ENCODE results near the gene UNC50. TPM values are rescaled to one million over a fixed set of nuclear protein-coding genes. Genes with fewer than 3 reads are reported as not detected.

The UNC50 gene
- 10 to 100 TPM; 42.1 to 73.4 (median 58.6) TPM for polyA plus RNA-seq

- Mint-ChIP-seq H3K36me3 (peaks cover 10 to 28% (median 17%) of the 10 kb centered on the region in 3 donors), H3K27ac (peak within 1 kb of the TSS; percentile 87 to 97 (median 93)), H3K4me1 (peaks cover 70 to 89% of the 10 kb centered on the region in 2 donors), H3K9me3 (no peaks in the 10 kb centered on the region), H3K4me3 (peak within 1 kb of the TSS; percentile 83 to 95 (median 88)), H3K27me3 (ENCODE audit: low read depth in 3 of 3) (peaks cover 11 to 25% (median 21%) of the 10 kb centered on the region in 3 donors)
- peak; percentile 93 to 94 (median 93) for DNase-seq
These were observed at the start of gene UNC50, which contains the start of gene COA5 for GRCh38 chr2:98608116-98608961. UNC50 (plus strand) TSS chr2:98608589; CDS start chr2:98609760, 1,171 bp downstream. COA5 (minus strand) TSS chr2:98608512; CDS start chr2:98608405, 107 bp downstream.

GRCh38 chr2:98558852-98559530 is 49.4 kb upstream of the UNC50 start:
- Mint-ChIP-seq H3K27ac (peak overlapping the region; percentile 59 to 88 (median 81)), H3K4me1 (peaks cover 52 to 72% of the 10 kb centered on the region in 2 donors), H3K9me3 (no peaks in the 10 kb centered on the region), H3K4me3 (peak overlapping the region; percentile 52 to 69 (median 67)), H3K27me3 (ENCODE audit: low read depth in 3 of 3) (peaks cover 0 to 14% (median 0%) of the 10 kb centered on the region in 3 donors), H3K36me3 (peaks cover 15 to 56% (median 22%) of the 10 kb centered on the region in 3 donors)
- DNase-seq: no peak

- Mint-ChIP-seq H3K9me3 (no peaks in the 10 kb centered on the region), H3K4me1 (peaks cover 52 to 71% of the 10 kb centered on the region in 2 donors), H3K27ac (peak overlapping the region; percentile 59 to 88 (median 80)), H3K36me3 (peaks cover 14 to 58% (median 22%) of the 10 kb centered on the region in 3 donors), H3K27me3 (ENCODE audit: low read depth in 3 of 3) (peaks cover 0 to 12% (median 0%) of the 10 kb centered on the region in 3 donors), H3K4me3 (peak overlapping the region; percentile 52 to 69 (median 67))
- no peak for DNase-seq
These were observed 48.8 kb upstream of the UNC50 start for GRCh38 chr2:98559581-98559980.

- Mint-ChIP-seq H3K4me3 (peak overlapping the region in 4 of 5 donors; percentile 21 to 69 (median 64)), H3K9me3 (no peaks in the 10 kb centered on the region), H3K4me1 (peaks cover 48 to 64% of the 10 kb centered on the region in 2 donors), H3K27ac (peak overlapping the region; percentile 74 to 88 (median 81)), H3K27me3 (ENCODE audit: low read depth in 3 of 3) (peaks cover 0 to 7% (median 0%) of the 10 kb centered on the region in 3 donors), H3K36me3 (peaks cover 7 to 54% (median 16%) of the 10 kb centered on the region in 3 donors)
- no peak for DNase-seq
These were observed 48.1 kb upstream of the UNC50 start for GRCh38 chr2:98560256-98560771.

GRCh38 chr2:98561018-98561417 is 47.4 kb upstream of the UNC50 start:
- H3K36me3 Mint-ChIP-seq: peaks cover 8 to 56% (median 22%) of the 10 kb centered on the region in 3 donors
- H3K9me3 Mint-ChIP-seq: no peaks in the 10 kb centered on the region
- peaks cover 44 to 57% of the 10 kb centered on the region in 2 donors for H3K4me1 Mint-ChIP-seq
- no peak overlapping the region for H3K4me3 Mint-ChIP-seq
- H3K27me3 Mint-ChIP-seq (ENCODE audit: low read depth in 3 of 3): peaks cover 0 to 5% (median 0%) of the 10 kb centered on the region in 3 donors
- DNase-seq: no peak
- peak overlapping the region in 5 of 6 donors; percentile 19 to 83 (median 68) for H3K27ac Mint-ChIP-seq

- Mint-ChIP-seq H3K4me1 (peaks cover 36 to 46% of the 10 kb centered on the region in 2 donors), H3K4me3 (no peak overlapping the region), H3K27me3 (ENCODE audit: low read depth in 3 of 3) (peaks cover 0 to 10% (median 4%) of the 10 kb centered on the region in 3 donors), H3K36me3 (peaks cover 14 to 57% (median 32%) of the 10 kb centered on the region in 3 donors), H3K9me3 (no peaks in the 10 kb centered on the region), H3K27ac (peak overlapping the region in 2 of 6 donors; percentile 67 to 68)
- no peak for DNase-seq
These were observed 46.3 kb upstream of the UNC50 start for GRCh38 chr2:98561902-98562695.

GRCh38 chr2:98563394-98563793 is 45.0 kb upstream of the UNC50 start:
- Mint-ChIP-seq H3K27ac (peak overlapping the region in 3 of 6 donors; percentile 44 to 73 (median 62)), H3K36me3 (peaks cover 14 to 52% (median 34%) of the 10 kb centered on the region in 3 donors), H3K27me3 (ENCODE audit: low read depth in 3 of 3) (peaks cover 0 to 13% (median 6%) of the 10 kb centered on the region in 3 donors)

GRCh38 chr2:98564541-98565132 is 43.8 kb upstream of the UNC50 start:
- Mint-ChIP-seq H3K9me3 (no peaks in the 10 kb centered on the region), H3K4me1 (peaks cover 21 to 23% of the 10 kb centered on the region in 2 donors), H3K4me3 (no peak overlapping the region), H3K36me3 (peaks cover 14 to 51% (median 29%) of the 10 kb centered on the region in 3 donors), H3K27ac (peak overlapping the region in 2 of 6 donors; percentile 39 to 51), H3K27me3 (ENCODE audit: low read depth in 3 of 3) (peaks cover 0 to 13% (median 9%) of the 10 kb centered on the region in 3 donors)
- no peak for DNase-seq

More at GRCh38 chr2:98563394-98563793, 45.0 kb upstream of the UNC50 start:
- H3K9me3 Mint-ChIP-seq: no peaks in the 10 kb centered on the region
- peaks cover 30 to 33% of the 10 kb centered on the region in 2 donors for H3K4me1 Mint-ChIP-seq
- DNase-seq: no peak
- H3K4me3 Mint-ChIP-seq: no peak overlapping the region

GRCh38 chr2:98565286-98565860 is 43.0 kb upstream of the UNC50 start:
- DNase-seq: no peak
- peaks cover 18 to 55% (median 36%) of the 10 kb centered on the region in 3 donors for H3K36me3 Mint-ChIP-seq
- peak overlapping the region in 3 of 6 donors; percentile 43 to 53 (median 51) for H3K27ac Mint-ChIP-seq

GRCh38 chr2:98565941-98566340 is 42.4 kb upstream of the UNC50 start:
- Mint-ChIP-seq H3K4me1 (peaks cover 8 to 12% of the 10 kb centered on the region in 2 donors), H3K9me3 (no peaks in the 10 kb centered on the region), H3K27ac (peak overlapping the region in 4 of 6 donors; percentile 7 to 80 (median 18)), H3K4me3 (no peak overlapping the region), H3K36me3 (peaks cover 18 to 54% (median 37%) of the 10 kb centered on the region in 3 donors), H3K27me3 (ENCODE audit: low read depth in 3 of 3) (peaks cover 0 to 13% (median 9%) of the 10 kb centered on the region in 3 donors)
- DNase-seq: no peak

More at GRCh38 chr2:98565286-98565860, 43.0 kb upstream of the UNC50 start:
- Mint-ChIP-seq H3K4me3 (no peak overlapping the region), H3K9me3 (no peaks in the 10 kb centered on the region), H3K27me3 (ENCODE audit: low read depth in 3 of 3) (peaks cover 0 to 13% (median 9%) of the 10 kb centered on the region in 3 donors), H3K4me1 (peaks cover 13 to 18% of the 10 kb centered on the region in 2 donors)

- Mint-ChIP-seq H3K4me3 (no peak overlapping the region), H3K27ac (peak overlapping the region in 2 of 6 donors; percentile 17), H3K36me3 (peaks cover 14 to 42% (median 30%) of the 10 kb centered on the region in 3 donors), H3K27me3 (ENCODE audit: low read depth in 3 of 3) (peaks cover 4 to 14% (median 9%) of the 10 kb centered on the region in 3 donors), H3K4me1 (peaks cover 0 to 11% of the 10 kb centered on the region in 2 donors), H3K9me3 (no peaks in the 10 kb centered on the region)
- no peak for DNase-seq
These were observed 40.0 kb upstream of the UNC50 start for GRCh38 chr2:98568161-98568956.

Data from immature natural killer cell (primary cell).